ENCODE measurements around the gene HOXC13. TPM values are rescaled to one million over a fixed set of nuclear protein-coding genes. Genes with fewer than 3 reads are reported as not detected.
A peak's percentile ranks its signal among the peaks of the same experiment; 100 is the strongest.

HOXC13 gene
- total and polyA plus RNA-seq, 9 of the 15 experiments (the other 6 are each of a cell fraction or from before 2014, with no cell fraction given): 0.03 to 0.29 (median 0.17) TPM; not detected in 2

- TF ChIP-seq ZNF318 (IDR thresholded peaks at IDR 0.05; ENCODE audit: borderline replicate concordance in 1 of 2, low read depth in 1 of 2): no peak
- TF ChIP-seq HDGF (IDR thresholded peaks at IDR 0.05): no peak
- TF ChIP-seq MCM5 (IDR thresholded peaks at IDR 0.05; ENCODE audit: low read depth): no peak
- peak; percentile 84 for TF ChIP-seq CXXC5 (CRISPR knock-in tag; IDR thresholded peaks at IDR 0.05)
- TF ChIP-seq SIN3B (IDR thresholded peaks at IDR 0.05; ENCODE audit: low read depth): 0 out of 2 replicates have a peak, but pooled peaks have one; percentile 19
- no peak for TF ChIP-seq E4F1 (CRISPR knock-in tag; IDR thresholded peaks at IDR 0.05; ENCODE audit: borderline replicate concordance)
- no peak for TF ChIP-seq SPI1 (IDR thresholded peaks at IDR 0.05; ENCODE audit: borderline replicate concordance, low read depth, low read length)
- TF ChIP-seq ZNF217 (CRISPR knock-in tag; IDR thresholded peaks at IDR 0.05): no peak
- TF ChIP-seq SP2 (IDR thresholded peaks at IDR 0.05; ENCODE audit: extremely low read depth, low read depth, low read length, poor library complexity, severe bottlenecking): no peak
- peak; percentile 24; the same call in 1 of the 2 replicates for TF ChIP-seq JUND (IDR thresholded peaks at IDR 0.05; ENCODE audit: borderline replicate concordance, low read depth, low read length)
- TF ChIP-seq JUND (tag; IDR thresholded peaks at IDR 0.05; ENCODE audit: borderline replicate concordance, low read depth, low read length): no peak; the same call in 2 of the 3 replicates
- TF ChIP-seq POLR2B (IDR thresholded peaks at IDR 0.05; ENCODE audit: low read depth, partially characterized antibody): peak; percentile 80
- TF ChIP-seq CCNT2 (IDR thresholded peaks at IDR 0.05; ENCODE audit: borderline replicate concordance, extremely low read depth, insufficient read length, low read depth, low read length): peak; percentile 21
- TF ChIP-seq ZNF79 (CRISPR knock-in tag; IDR thresholded peaks at IDR 0.05; ENCODE audit: low read depth): no peak
Observed at GRCh38 chr12:53995378-53996239, 57.0 kb downstream of the HOXC13 start (continued).

Data from K562 (cell line).